ENCODE results near the gene UNC5A.
"Not testable (repeated sequence)": the region's sequence is repeated elsewhere in the genome, so short reads cannot be mapped to it uniquely, and the experiment has no call there.

The UNC5A gene

GRCh38 chr5:176863041-176863764 is 52.8 kb downstream of the UNC5A start:
- no peak overlapping the region for H3K27ac Mint-ChIP-seq
- no peak overlapping the region for H3K4me3 Mint-ChIP-seq
- H3K4me1 Mint-ChIP-seq (ENCODE audit: low read depth), result no peaks in the 10 kb centered on the region
- no peaks in the 10 kb centered on the region for H3K9me3 Mint-ChIP-seq (ENCODE audit: low read depth)
- H3K36me3 Mint-ChIP-seq, result no peaks in the 10 kb centered on the region
- H3K27me3 Mint-ChIP-seq, result peaks cover 13% of the 10 kb centered on the region

GRCh38 chr5:176863765-176864098 is 53.4 kb downstream of the UNC5A start:
- H3K27ac Mint-ChIP-seq, result no peak overlapping the region
- H3K36me3 Mint-ChIP-seq, result no peaks in the 10 kb centered on the region
- H3K4me3 Mint-ChIP-seq, result no peak overlapping the region
- no peaks in the 10 kb centered on the region for H3K9me3 Mint-ChIP-seq (ENCODE audit: low read depth)
- no peaks in the 10 kb centered on the region for H3K4me1 Mint-ChIP-seq (ENCODE audit: low read depth)
- peaks cover 13% of the 10 kb centered on the region for H3K27me3 Mint-ChIP-seq

- H3K4me1 Mint-ChIP-seq (ENCODE audit: low read depth), result no peaks in the 10 kb centered on the region
- peaks cover 13% of the 10 kb centered on the region for H3K27me3 Mint-ChIP-seq
- H3K4me3 Mint-ChIP-seq, result no peak overlapping the region
- H3K36me3 Mint-ChIP-seq, result no peaks in the 10 kb centered on the region
- no peak overlapping the region for H3K27ac Mint-ChIP-seq
- H3K9me3 Mint-ChIP-seq (ENCODE audit: low read depth), result no peaks in the 10 kb centered on the region
Observed at GRCh38 chr5:176864755-176865154, 54.4 kb downstream of the UNC5A start.

GRCh38 chr5:176865964-176866363 is 55.6 kb downstream of the UNC5A start:
- Mint-ChIP-seq H3K4me1 (ENCODE audit: low read depth) (peaks cover 1% of the 10 kb centered on the region), H3K4me3 (no peak overlapping the region), H3K36me3 (no peaks in the 10 kb centered on the region), H3K27ac (no peak overlapping the region), H3K9me3 (ENCODE audit: low read depth) (no peaks in the 10 kb centered on the region), H3K27me3 (peaks cover 11% of the 10 kb centered on the region)

- no peaks in the 10 kb centered on the region for H3K36me3 Mint-ChIP-seq
- no peak overlapping the region for H3K4me3 Mint-ChIP-seq
- H3K27ac Mint-ChIP-seq, result no peak overlapping the region
Observed at GRCh38 chr5:176866707-176867310, 56.5 kb downstream of the UNC5A start.

GRCh38 chr5:176868126-176868525 is 57.8 kb downstream of the UNC5A start:
- Mint-ChIP-seq H3K4me3 (no peak overlapping the region), H3K36me3 (no peaks in the 10 kb centered on the region), H3K4me1 (ENCODE audit: low read depth) (peaks cover 1% of the 10 kb centered on the region), H3K27me3 (peaks cover 7% of the 10 kb centered on the region), H3K27ac (no peak overlapping the region), H3K9me3 (ENCODE audit: low read depth) (no peaks in the 10 kb centered on the region)

More at GRCh38 chr5:176866707-176867310, 56.5 kb downstream of the UNC5A start:
- H3K27me3 Mint-ChIP-seq, result peaks cover 9% of the 10 kb centered on the region
- H3K9me3 Mint-ChIP-seq (ENCODE audit: low read depth), result no peaks in the 10 kb centered on the region
- peaks cover 1% of the 10 kb centered on the region for H3K4me1 Mint-ChIP-seq (ENCODE audit: low read depth)

- peaks cover 7% of the 10 kb centered on the region for H3K27me3 Mint-ChIP-seq
- no peaks in the 10 kb centered on the region for H3K9me3 Mint-ChIP-seq (ENCODE audit: low read depth)
- no peak overlapping the region for H3K4me3 Mint-ChIP-seq
- H3K4me1 Mint-ChIP-seq (ENCODE audit: low read depth), result peaks cover 3% of the 10 kb centered on the region
- H3K27ac Mint-ChIP-seq, result no peak overlapping the region
- H3K36me3 Mint-ChIP-seq, result no peaks in the 10 kb centered on the region
Observed at GRCh38 chr5:176868731-176869130, 58.4 kb downstream of the UNC5A start.

- H3K36me3 Mint-ChIP-seq, result no peaks in the 10 kb centered on the region
- no peaks in the 10 kb centered on the region for H3K9me3 Mint-ChIP-seq (ENCODE audit: low read depth)
- no peak overlapping the region for H3K27ac Mint-ChIP-seq
- H3K4me3 Mint-ChIP-seq, result no peak overlapping the region
- peaks cover 7% of the 10 kb centered on the region for H3K27me3 Mint-ChIP-seq
- H3K4me1 Mint-ChIP-seq (ENCODE audit: low read depth), result peaks cover 3% of the 10 kb centered on the region
Observed at GRCh38 chr5:176869501-176870109, 59.2 kb downstream of the UNC5A start.

GRCh38 chr5:176870110-176870591 is 59.8 kb downstream of the UNC5A start:
- Mint-ChIP-seq H3K4me3 (no peak overlapping the region), H3K4me1 (ENCODE audit: low read depth) (peaks cover 3% of the 10 kb centered on the region), H3K36me3 (no peaks in the 10 kb centered on the region), H3K27me3 (peaks cover 11% of the 10 kb centered on the region), H3K27ac (no peak overlapping the region), H3K9me3 (ENCODE audit: low read depth) (no peaks in the 10 kb centered on the region)

GRCh38 chr5:176870644-176871043 is 60.3 kb downstream of the UNC5A start:
- not testable (repeated sequence) for H3K27ac Mint-ChIP-seq; H3K4me1 Mint-ChIP-seq (ENCODE audit: low read depth); H3K9me3 Mint-ChIP-seq (ENCODE audit: low read depth); H3K36me3 Mint-ChIP-seq; H3K4me3 Mint-ChIP-seq
- H3K27me3 Mint-ChIP-seq, result peaks cover 13% of the 10 kb centered on the region

- H3K4me1 Mint-ChIP-seq (ENCODE audit: low read depth), result peaks cover 14% of the 10 kb centered on the region
- peaks cover 16% of the 10 kb centered on the region for H3K27me3 Mint-ChIP-seq
- not testable (repeated sequence) for H3K4me3 Mint-ChIP-seq; H3K27ac Mint-ChIP-seq; H3K36me3 Mint-ChIP-seq; H3K9me3 Mint-ChIP-seq (ENCODE audit: low read depth)
Observed at GRCh38 chr5:176872586-176872985, 62.2 kb downstream of the UNC5A start.

GRCh38 chr5:176873011-176873410 is 62.7 kb downstream of the UNC5A start:
- Mint-ChIP-seq H3K4me1 (ENCODE audit: low read depth) (peaks cover 14% of the 10 kb centered on the region), H3K27me3 (peaks cover 16% of the 10 kb centered on the region)
- not testable (repeated sequence) for H3K9me3 Mint-ChIP-seq (ENCODE audit: low read depth); H3K36me3 Mint-ChIP-seq; H3K4me3 Mint-ChIP-seq; H3K27ac Mint-ChIP-seq

GRCh38 chr5:176873541-176874172 is 63.3 kb downstream of the UNC5A start:
- no peaks in the 10 kb centered on the region for H3K9me3 Mint-ChIP-seq (ENCODE audit: low read depth)
- peaks cover 16% of the 10 kb centered on the region for H3K27me3 Mint-ChIP-seq
- peaks cover 14% of the 10 kb centered on the region for H3K4me1 Mint-ChIP-seq (ENCODE audit: low read depth)
- no peak overlapping the region for H3K4me3 Mint-ChIP-seq
- no peak overlapping the region for H3K27ac Mint-ChIP-seq
- H3K36me3 Mint-ChIP-seq, result no peaks in the 10 kb centered on the region

GRCh38 chr5:176874198-176874780 is 63.9 kb downstream of the UNC5A start:
- no peaks in the 10 kb centered on the region for H3K9me3 Mint-ChIP-seq (ENCODE audit: low read depth)
- H3K27me3 Mint-ChIP-seq, result peaks cover 16% of the 10 kb centered on the region
- no peaks in the 10 kb centered on the region for H3K36me3 Mint-ChIP-seq
- no peak overlapping the region for H3K27ac Mint-ChIP-seq
- H3K4me1 Mint-ChIP-seq (ENCODE audit: low read depth), result peaks cover 14% of the 10 kb centered on the region
- no peak overlapping the region for H3K4me3 Mint-ChIP-seq

GRCh38 chr5:176875014-176875550 is 64.7 kb downstream of the UNC5A start:
- Mint-ChIP-seq H3K4me1 (ENCODE audit: low read depth) (peaks cover 14% of the 10 kb centered on the region), H3K4me3 (no peak overlapping the region), H3K27ac (no peak overlapping the region), H3K27me3 (peaks cover 16% of the 10 kb centered on the region), H3K9me3 (ENCODE audit: low read depth) (no peaks in the 10 kb centered on the region), H3K36me3 (no peaks in the 10 kb centered on the region)
